ENCODE data around the gene BRD1. TPM values are rescaled to one million over a fixed set of nuclear protein-coding genes. Genes with fewer than 3 reads are reported as not detected.

Gene BRD1
- polyA plus RNA-seq, 1 experiment, result 4.6 TPM

DNA sequence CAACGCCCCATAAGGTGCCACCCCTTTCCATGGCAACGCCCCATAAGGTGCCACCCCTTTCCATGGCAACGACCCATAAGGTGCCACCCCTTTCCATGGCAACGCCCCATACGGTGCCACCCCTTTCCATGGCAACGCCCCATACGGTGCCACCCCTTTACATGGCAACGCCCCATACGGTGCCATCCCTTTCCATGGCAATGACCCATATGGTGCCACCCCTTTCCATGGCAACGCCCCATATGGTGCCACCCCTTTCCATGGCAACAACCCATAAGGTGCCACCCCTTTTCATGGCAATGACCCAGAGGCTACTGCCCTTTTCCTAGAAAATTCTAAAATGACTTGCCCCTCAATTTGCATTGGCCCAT is 72.1 kb downstream of the BRD1 start:
- CTCF ChIA-PET, result no interaction called here
- POLR2A ChIA-PET, result no interaction called here
- Histone ChIP-seq H3K27ac (ENCODE audit: low read depth, low read length) (no peak overlapping the region), H3K27me3 (ENCODE audit: control insufficient read depth, insufficient read depth, low read length) (peaks cover 19% of the 10 kb centered on the region), H3K9me3 (ENCODE audit: control insufficient read depth, insufficient read depth, low read length) (no peaks in the 10 kb centered on the region; the same call in 1 of the 2 replicates), H3K4me3 (ENCODE audit: low read depth, low read length) (no peak overlapping the region)
- no peak for DNase-seq (ENCODE audit: low read depth, low spot score)
- TF ChIP-seq, protein P1, sequence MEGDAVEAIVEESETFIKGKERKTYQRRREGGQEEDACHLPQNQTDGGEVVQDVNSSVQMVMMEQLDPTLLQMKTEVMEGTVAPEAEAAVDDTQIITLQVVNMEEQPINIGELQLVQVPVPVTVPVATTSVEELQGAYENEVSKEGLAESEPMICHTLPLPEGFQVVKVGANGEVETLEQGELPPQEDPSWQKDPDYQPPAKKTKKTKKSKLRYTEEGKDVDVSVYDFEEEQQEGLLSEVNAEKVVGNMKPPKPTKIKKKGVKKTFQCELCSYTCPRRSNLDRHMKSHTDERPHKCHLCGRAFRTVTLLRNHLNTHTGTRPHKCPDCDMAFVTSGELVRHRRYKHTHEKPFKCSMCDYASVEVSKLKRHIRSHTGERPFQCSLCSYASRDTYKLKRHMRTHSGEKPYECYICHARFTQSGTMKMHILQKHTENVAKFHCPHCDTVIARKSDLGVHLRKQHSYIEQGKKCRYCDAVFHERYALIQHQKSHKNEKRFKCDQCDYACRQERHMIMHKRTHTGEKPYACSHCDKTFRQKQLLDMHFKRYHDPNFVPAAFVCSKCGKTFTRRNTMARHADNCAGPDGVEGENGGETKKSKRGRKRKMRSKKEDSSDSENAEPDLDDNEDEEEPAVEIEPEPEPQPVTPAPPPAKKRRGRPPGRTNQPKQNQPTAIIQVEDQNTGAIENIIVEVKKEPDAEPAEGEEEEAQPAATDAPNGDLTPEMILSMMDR (IDR thresholded peaks at IDR 0.05; ENCODE audit: low read depth, low read length), result no peak

DNA sequence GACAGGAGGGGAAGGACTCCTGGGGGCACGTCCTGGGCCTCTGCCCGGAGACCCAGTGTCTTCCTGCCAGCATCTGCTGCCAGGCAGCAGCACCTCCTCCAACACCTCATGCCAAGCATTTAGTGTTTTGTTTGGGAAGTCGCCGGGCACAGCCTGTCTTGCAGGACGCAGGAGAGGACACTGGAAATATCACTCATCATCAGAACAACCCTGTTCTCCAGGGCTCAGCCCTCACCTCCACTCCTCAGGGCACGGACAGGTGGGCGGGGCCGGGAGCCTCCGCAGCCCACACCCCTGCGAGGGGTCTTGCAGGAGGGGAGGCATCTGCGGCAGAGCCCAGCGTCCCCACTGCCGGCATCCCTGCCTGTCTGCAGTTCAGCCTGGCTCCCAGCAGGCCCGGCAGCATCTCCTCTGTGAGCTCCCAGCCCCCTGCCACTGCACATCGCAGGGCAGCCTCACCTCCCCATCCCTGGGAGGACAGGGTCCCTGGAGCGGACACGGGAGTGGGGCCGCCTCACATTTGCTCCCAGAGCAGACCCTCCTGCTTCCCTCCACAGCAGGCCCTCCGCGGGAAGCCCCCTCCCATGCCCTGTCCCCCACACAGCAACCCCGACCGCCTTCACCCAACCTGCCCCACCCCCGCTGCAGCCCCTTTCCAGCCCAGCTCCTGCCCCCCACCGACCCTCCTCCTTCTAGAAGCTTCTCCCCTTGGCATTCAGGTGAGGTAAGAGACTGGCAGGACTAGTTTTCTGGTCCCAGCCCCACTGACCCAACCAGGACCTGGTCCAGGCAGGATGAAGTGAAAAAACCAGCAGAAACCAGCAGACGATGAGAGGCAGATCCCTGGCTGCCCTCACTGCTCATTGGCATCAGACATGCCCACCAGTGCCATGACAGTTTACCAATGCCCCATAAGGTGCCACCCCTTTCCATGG is 72.7 kb downstream of the BRD1 start:
- Histone ChIP-seq H3K27ac (ENCODE audit: low read depth, low read length) (no peak overlapping the region), H3K9me3 (ENCODE audit: control insufficient read depth, insufficient read depth, low read length) (peaks cover 3% of the 10 kb centered on the region; the same call in 1 of the 2 replicates), H3K4me3 (ENCODE audit: low read depth, low read length) (no peak overlapping the region), H3K27me3 (ENCODE audit: control insufficient read depth, insufficient read depth, low read length) (peaks cover 19% of the 10 kb centered on the region)
- TF ChIP-seq, protein P1 (IDR thresholded peaks at IDR 0.05; ENCODE audit: low read depth, low read length), result no peak
- CTCF ChIA-PET, result no interaction called here
- POLR2A ChIA-PET, result no interaction called here
- DNase-seq (ENCODE audit: low read depth, low spot score), result no peak

DNA sequence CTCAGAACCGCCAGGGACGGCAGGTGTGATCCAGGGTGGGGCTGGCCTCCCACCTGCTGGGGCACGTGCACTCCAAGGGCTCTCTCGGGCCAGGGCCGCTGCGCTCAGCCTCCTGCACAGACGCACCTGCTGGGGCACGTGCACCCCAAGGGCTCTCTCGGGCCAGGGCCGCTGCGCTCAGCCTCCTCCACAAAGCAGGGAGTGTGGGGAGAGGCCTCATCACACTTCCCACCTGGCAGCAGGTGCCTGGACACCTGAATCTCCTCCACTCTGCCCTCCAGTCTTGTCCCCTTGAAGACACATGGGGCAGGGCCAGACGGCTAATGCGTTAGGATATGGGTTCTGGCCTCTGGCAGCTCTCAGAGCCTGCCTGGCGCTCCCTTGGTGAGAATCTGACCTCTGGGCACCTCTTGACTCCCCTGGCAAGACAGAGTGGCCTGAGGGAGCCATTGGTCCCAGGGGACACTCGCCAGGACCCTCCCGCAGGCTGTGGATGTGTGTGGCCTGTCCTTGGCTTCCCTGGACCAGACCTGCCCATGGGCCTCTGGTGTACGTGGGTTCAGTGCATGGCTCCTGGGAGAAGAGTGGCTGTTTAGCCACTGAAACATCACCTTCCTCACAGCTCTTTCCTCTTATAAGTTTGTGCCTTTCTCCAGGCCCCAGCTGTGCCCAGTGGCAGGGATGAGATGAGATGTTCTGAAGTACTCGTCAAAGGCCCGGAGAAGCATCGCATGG is 73.5 kb downstream of the BRD1 start:
- H3K9me3 ChIP-seq (ENCODE audit: control insufficient read depth, insufficient read depth, low read length), result peaks cover 7% of the 10 kb centered on the region; the same call in 1 of the 2 replicates
- TF ChIP-seq, protein P1 (IDR thresholded peaks at IDR 0.05; ENCODE audit: low read depth, low read length), result no peak
- no peak overlapping the region for H3K27ac ChIP-seq (ENCODE audit: low read depth, low read length)
- ChIA-PET POLR2A (no interaction called here), CTCF (interaction anchor here (0.6 kb wide), 1 partner anchor 738 kb away, joined by 4 read pairs; no protein-coding TSS in a partner anchor)
- no peak overlapping the region for H3K4me3 ChIP-seq (ENCODE audit: low read depth, low read length)
- H3K27me3 ChIP-seq (ENCODE audit: control insufficient read depth, insufficient read depth, low read length), result peaks cover 19% of the 10 kb centered on the region
- no peak for DNase-seq (ENCODE audit: low read depth, low spot score)

DNA sequence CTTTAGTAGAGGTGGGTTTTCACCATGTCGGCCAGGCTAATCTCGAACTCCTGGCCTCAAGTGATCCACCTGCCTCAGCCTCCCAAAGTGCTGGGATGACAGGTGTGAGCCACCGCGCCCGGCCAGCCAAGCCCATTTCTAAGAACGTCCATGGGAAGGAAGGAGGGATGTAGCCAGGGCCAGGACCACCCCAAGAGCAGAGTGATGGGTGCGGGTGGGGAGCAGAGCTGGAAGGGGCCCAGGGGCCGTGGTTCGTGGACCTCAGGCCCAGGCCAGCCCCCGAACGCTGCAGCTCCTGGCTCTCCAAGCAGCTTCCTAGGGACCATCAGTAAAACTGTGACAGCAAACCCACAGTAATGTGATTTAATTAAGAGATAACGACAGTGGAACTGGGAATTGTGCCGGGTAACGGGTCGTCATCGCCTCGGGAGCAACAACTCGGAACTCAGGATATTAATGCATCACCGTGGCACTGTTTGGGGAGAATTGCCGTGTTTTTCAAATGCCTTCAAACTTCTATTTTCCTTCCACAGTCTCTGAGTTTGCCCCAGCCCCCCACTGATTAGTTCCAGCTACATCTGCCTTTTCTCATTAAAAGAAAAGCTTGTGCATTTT is 74.3 kb downstream of the BRD1 start:
- CTCF ChIA-PET, result interaction anchor here (0.6 kb wide), 1 partner anchor 738 kb away, joined by 4 read pairs; no protein-coding TSS in a partner anchor
- H3K4me3 ChIP-seq (ENCODE audit: low read depth, low read length), result no peak overlapping the region

More for the DNA sequence above, 74.3 kb downstream of the BRD1 start:
- DNase-seq (ENCODE audit: low read depth, low spot score), result no peak
- POLR2A ChIA-PET, result no interaction called here
- TF ChIP-seq, protein P1 (IDR thresholded peaks at IDR 0.05; ENCODE audit: low read depth, low read length), result no peak
- no peak overlapping the region for H3K27ac ChIP-seq (ENCODE audit: low read depth, low read length)
- peaks cover 17% of the 10 kb centered on the region for H3K27me3 ChIP-seq (ENCODE audit: control insufficient read depth, insufficient read depth, low read length)
- peaks cover 11% of the 10 kb centered on the region; the same call in 1 of the 2 replicates for H3K9me3 ChIP-seq (ENCODE audit: control insufficient read depth, insufficient read depth, low read length)
